K562 (cell line): ENCODE data around the gene FOXN3.

Experiments
- CC2D1A ChIP-seq: fragments of 450-650 bp; IDR thresholded peaks from 2 replicates; pipeline ENCODE4 v1.6.1; 2017; ENCODE audit warnings: mild to moderate bottlenecking
- E2F6 ChIP-seq, 2 experiments: IDR thresholded peaks; 2 replicates each; pipeline ENCODE4 v1.6.1; 2011; ENCODE audit warnings: borderline replicate concordance in 1 of 2, control low read depth in 1 of 2, low read depth in 1 of 2, low read length in 1 of 2, mild to moderate bottlenecking in 1 of 2, mixed read lengths in 1 of 2, moderate library complexity in 1 of 2; ENCODE audit not compliant: insufficient read depth in 1 of 2, insufficient read length in 1 of 2, poor library complexity in 1 of 2, severe bottlenecking in 1 of 2; ENCODE audit errors: extremely low read depth in 1 of 2
- EP300 ChIP-seq: IDR thresholded peaks from 2 replicates; pipeline ENCODE4 v1.6.1; 2012; ENCODE audit warnings: low read length, improper control_type of control experiment
- EZH2 ChIP-seq: IDR thresholded peaks from 2 replicates; pipeline ENCODE4 v1.6.1; 2012; ENCODE audit warnings: low read depth, mild to moderate bottlenecking, inconsistent platforms, low read length, borderline replicate concordance
- FOXM1 ChIP-seq, 2 experiments: fragments of 450-650 bp in 1 of 2; sonication (generic) in 1 of 2; formaldehyde crosslinking in 1 of 2; IDR thresholded peaks; 2 replicates each; pipeline versions ENCODE4 v1.6.1 to v1.9.0; 2017 to 2022; ENCODE audit warnings: low read depth in 2 of 2, mild to moderate bottlenecking in 2 of 2, missing genetic modification reagents in 1 of 2, moderate library complexity in 1 of 2
- NRF1 ChIP-seq, 2 experiments: fragments of 450-650 bp; IDR thresholded peaks in 1 of 2; conservative IDR thresholded peaks in 1 of 2; 2 replicates each; pipeline ENCODE4 v1.6.1; 2014; ENCODE audit warnings: mild to moderate bottlenecking in 2 of 2
- POLR2AphosphoS5 ChIP-seq: IDR thresholded peaks from 2 replicates; pipeline ENCODE4 v1.6.1; 2011; ENCODE audit warnings: mild to moderate bottlenecking, low read depth, low read length, moderate library complexity; ENCODE audit not compliant: control insufficient read depth, insufficient read depth
- SMARCA5 ChIP-seq: fragments of 450-650 bp; IDR thresholded peaks from 2 replicates; pipeline ENCODE4 v1.6.1; 2016
- SRSF3 ChIP-seq: fragments of 200-400 bp; formaldehyde crosslinking; IDR thresholded peaks from 2 replicates; pipeline ENCODE4 v1.6.1; 2016; ENCODE audit warnings: mild to moderate bottlenecking, low read length, moderate library complexity; ENCODE audit not compliant: insufficient read depth
- ZNF644 ChIP-seq: fragments of 200-800 bp; sonication (Bioruptor generic); IDR thresholded peaks from 2 replicates; pipeline ENCODE4 v1.6.1; 2016; ENCODE audit warnings: low read depth, missing genetic modification characterization, missing compliant biosample characterization
- TF ChIP-seq, protein P1 (sequence below): fragments of 450-650 bp; formaldehyde crosslinking; IDR thresholded peaks from 2 replicates; pipeline ENCODE4 v1.4.0; 2022; ENCODE audit warnings: missing genetic modification characterization

- no peak for TF ChIP-seq ZNF644 (tag)
- TF ChIP-seq SMARCA5, result no peak
- TF ChIP-seq, protein P1, sequence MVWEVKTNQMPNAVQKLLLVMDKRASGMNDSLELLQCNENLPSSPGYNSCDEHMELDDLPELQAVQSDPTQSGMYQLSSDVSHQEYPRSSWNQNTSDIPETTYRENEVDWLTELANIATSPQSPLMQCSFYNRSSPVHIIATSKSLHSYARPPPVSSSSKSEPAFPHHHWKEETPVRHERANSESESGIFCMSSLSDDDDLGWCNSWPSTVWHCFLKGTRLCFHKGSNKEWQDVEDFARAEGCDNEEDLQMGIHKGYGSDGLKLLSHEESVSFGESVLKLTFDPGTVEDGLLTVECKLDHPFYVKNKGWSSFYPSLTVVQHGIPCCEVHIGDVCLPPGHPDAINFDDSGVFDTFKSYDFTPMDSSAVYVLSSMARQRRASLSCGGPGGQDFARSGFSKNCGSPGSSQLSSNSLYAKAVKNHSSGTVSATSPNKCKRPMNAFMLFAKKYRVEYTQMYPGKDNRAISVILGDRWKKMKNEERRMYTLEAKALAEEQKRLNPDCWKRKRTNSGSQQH (CRISPR knock-in tag), result no peak
- no peak for TF ChIP-seq EZH2
- no peak for TF ChIP-seq E2F6 (IDR thresholded peaks at IDR 0.05; ENCODE audit: borderline replicate concordance in 1 of 2, extremely low read depth in 1 of 2, insufficient read depth in 1 of 2, insufficient read length in 1 of 2, low read depth in 1 of 2, low read length in 1 of 2, poor library complexity in 1 of 2, severe bottlenecking in 1 of 2)
- TF ChIP-seq EP300, result no peak
- TF ChIP-seq SRSF3, result no peak
- no peak for TF ChIP-seq POLR2AphosphoS5
- no peak for TF ChIP-seq CC2D1A
- TF ChIP-seq FOXM1 (IDR thresholded peaks at IDR 0.05; ENCODE audit: low read depth), result no peak
- no peak for TF ChIP-seq FOXM1 (CRISPR knock-in tag; IDR thresholded peaks at IDR 0.05; ENCODE audit: low read depth)
- TF ChIP-seq NRF1 (conservative IDR thresholded peaks at IDR 0.05 in 1 of 2, IDR thresholded peaks at IDR 0.05 in 1 of 2), result no peak
These were observed 14.7 kb downstream of the FOXN3 start for GRCh38 chr14:89402363-89402762.
